Liver (tissue), 9 donors: ENCODE data around the gene FYCO1. TPM values are rescaled to one million over a fixed set of nuclear protein-coding genes. Genes with fewer than 3 reads are reported as not detected.

ENCODE experiments used
- DNase-seq: peaks from one replicate; pipeline ENCODE4 v3.0.0-alpha.2; 2017; ENCODE audit warnings: low spot score
- H3K27ac ChIP-seq, 2 donors: one replicate each; pipeline ENCODE4 v1.7.0; 2013; ENCODE audit warnings: inconsistent platforms in 2 of 2, low read length in 2 of 2, control low read depth in 1 of 2, low read depth in 1 of 2, mild to moderate bottlenecking in 1 of 2
- H3K27me3 ChIP-seq, 4 donors: one replicate each; pipeline versions ENCODE4 v1.6.1 to v1.7.0; 2013; ENCODE audit warnings: low read length in 3 of 4, inconsistent platforms in 1 of 4, mild to moderate bottlenecking in 1 of 4, moderate library complexity in 1 of 4; ENCODE audit not compliant: control insufficient read depth in 4 of 4, insufficient read depth in 4 of 4
- H3K36me3 ChIP-seq, 4 donors: one replicate each; pipeline versions ENCODE4 v1.6.1 to v1.7.0; 2013; ENCODE audit warnings: low read length in 3 of 4, mild to moderate bottlenecking in 3 of 4, low read depth in 1 of 4, moderate library complexity in 1 of 4; ENCODE audit not compliant: control insufficient read depth in 4 of 4, insufficient read depth in 3 of 4
- H3K4me1 ChIP-seq, 4 donors: one replicate each; pipeline versions ENCODE4 v1.6.1 to v1.7.0; 2013; ENCODE audit warnings: low read length in 3 of 4, mild to moderate bottlenecking in 3 of 4, moderate library complexity in 1 of 4; ENCODE audit not compliant: control insufficient read depth in 4 of 4, insufficient read depth in 4 of 4
- H3K4me3 ChIP-seq, 3 donors: one replicate each; pipeline versions ENCODE4 v1.6.1 to v1.7.0; 2013; ENCODE audit warnings: low read length in 3 of 3, control low read depth in 1 of 3, low read depth in 1 of 3, mild to moderate bottlenecking in 1 of 3
- H3K9ac ChIP-seq, 2 donors: one replicate each; pipeline ENCODE4 v1.7.0; 2013; ENCODE audit warnings: low read length in 2 of 2, mild to moderate bottlenecking in 2 of 2, moderate library complexity in 2 of 2, control low read depth in 1 of 2, low read depth in 1 of 2
- H3K9me3 ChIP-seq, 4 donors: one replicate each; pipeline versions ENCODE4 v1.6.1 to v1.7.0; 2013; ENCODE audit warnings: low read length in 3 of 4; ENCODE audit not compliant: control insufficient read depth in 4 of 4
- ATF3 ChIP-seq: IDR thresholded peaks from 2 replicates; pipeline ENCODE4 v1.6.1; 2016; ENCODE audit warnings: antibody characterized with exemption
- CTCF ChIP-seq: fragments of 150-350 bp; IDR thresholded peaks from 2 replicates; pipeline ENCODE4 v1.5.1; 2017; ENCODE audit warnings: improper control_type of control experiment, low read depth, low read length; ENCODE audit not compliant: missing input control
- EGR1 ChIP-seq, 2 donors: IDR thresholded peaks; 2 replicates each; pipeline ENCODE4 v1.6.1; 2016 to 2018; ENCODE audit warnings: antibody characterized with exemption in 2 of 2, low read depth in 2 of 2
- FOXA1 ChIP-seq: IDR thresholded peaks from 2 replicates; pipeline ENCODE4 v1.6.1; 2016; ENCODE audit warnings: antibody characterized with exemption
- FOXA2 ChIP-seq: IDR thresholded peaks from 2 replicates; pipeline ENCODE4 v1.6.1; 2016; ENCODE audit warnings: antibody characterized with exemption
- GABPA ChIP-seq, 2 donors: IDR thresholded peaks in 1 of 2; conservative IDR thresholded peaks in 1 of 2; 2 replicates each; pipeline ENCODE4 v1.6.1; 2016; ENCODE audit warnings: antibody characterized with exemption in 2 of 2, mild to moderate bottlenecking in 1 of 2, moderate library complexity in 1 of 2
- HNF4A ChIP-seq, 2 donors: conservative IDR thresholded peaks; 2 replicates each; pipeline ENCODE4 v1.6.1; 2016; ENCODE audit warnings: antibody characterized with exemption in 2 of 2, mild to moderate bottlenecking in 2 of 2
- HNF4G ChIP-seq: IDR thresholded peaks from 2 replicates; pipeline ENCODE4 v1.6.1; 2016; ENCODE audit warnings: antibody characterized with exemption
- JUND ChIP-seq, 2 donors: IDR thresholded peaks; 2 replicates each; pipeline ENCODE4 v1.6.1; 2016; ENCODE audit warnings: antibody characterized with exemption in 2 of 2
- MAX ChIP-seq: IDR thresholded peaks from 2 replicates; pipeline ENCODE4 v1.6.1; 2016; ENCODE audit warnings: antibody characterized with exemption
- NR2F2 ChIP-seq: IDR thresholded peaks from 2 replicates; pipeline ENCODE4 v1.6.1; 2016; ENCODE audit warnings: antibody characterized with exemption
- RAD21 ChIP-seq, 2 donors: IDR thresholded peaks; 2 replicates each; pipeline ENCODE4 v1.6.1; 2016; ENCODE audit warnings: antibody characterized with exemption in 2 of 2, mild to moderate bottlenecking in 2 of 2
- REST ChIP-seq: IDR thresholded peaks from 2 replicates; pipeline ENCODE4 v1.6.1; 2016; ENCODE audit warnings: antibody characterized with exemption, mild to moderate bottlenecking
- SP1 ChIP-seq: IDR thresholded peaks from 2 replicates; pipeline ENCODE4 v1.6.1; 2018; ENCODE audit warnings: antibody characterized with exemption, mild to moderate bottlenecking
- TAF1 ChIP-seq: conservative IDR thresholded peaks from 2 replicates; pipeline ENCODE4 v1.6.1; 2016; ENCODE audit warnings: antibody characterized with exemption, mild to moderate bottlenecking
- YY1 ChIP-seq: IDR thresholded peaks from 2 replicates; pipeline ENCODE4 v1.6.1; 2016; ENCODE audit warnings: antibody characterized with exemption, mild to moderate bottlenecking
- ZBTB33 ChIP-seq: IDR thresholded peaks from 2 replicates; pipeline ENCODE4 v1.6.1; 2016; ENCODE audit warnings: antibody characterized with exemption
- WGBS: extraction: QIAGEN DNeasy Blood & Tissue Kit; methylation state at CpG from one replicate; pipeline ENCODE4 v1.1.7; 2013; 5-methylcytosine and 5-hydroxymethylcytosine counted together
- polyA plus RNA-seq, 2 donors: library from polyadenylated mRNA; stranded (reverse) in 1 of 2; unstranded in 1 of 2; fragments of 200-250 nt in 1 of 2; fragments of >200 nt in 1 of 2; fragmentation: Nextera tagmentation in 1 of 2; extraction: Ambion mirVana in 1 of 2; gene quantifications; one replicate each; pipeline versions ENCODE4 v1.2.1 to v1.2.3, GENCODE V29; 2013 to 2015
- total RNA-seq, 2 donors: library from RNA; depleted of rRNA; stranded (reverse); fragments of >200 nt; gene quantifications; one replicate each; pipeline ENCODE4 v1.2.3, GENCODE V29; 2014
- donor health status: healthy.
- donor health status: healthy.
- donor health status: healthy.
- donor health status: healthy.
- donor health status: healthy.

FYCO1 gene
- total and polyA plus RNA-seq, 4 donors = 3.0 to 17.1 (median 10.2) TPM

- DNase-seq = no peak
- Histone ChIP-seq H3K4me3 (no peak overlapping the region), H3K9ac (no peak overlapping the region), H3K36me3 (peaks cover 10 to 84% (median 57%) of the 10 kb centered on the region in 4 donors), H3K4me1 (no peaks in the 10 kb centered on the region), H3K9me3 (no peaks in the 10 kb centered on the region), H3K27me3 (no peaks in the 10 kb centered on the region), H3K27ac (no peak overlapping the region)
- WGBS = 90% methylated on average over 8 of the region's 8 CpGs
- no peak for TF ChIP-seq FOXA1
- TF ChIP-seq NR2F2 = no peak
- no peak for TF ChIP-seq EGR1 (IDR thresholded peaks at IDR 0.05; ENCODE audit: low read depth in 2 of 2)
- no peak for TF ChIP-seq TAF1
- no peak for TF ChIP-seq YY1
- TF ChIP-seq MAX = no peak
- no peak for TF ChIP-seq CTCF
- no peak for TF ChIP-seq HNF4A (conservative IDR thresholded peaks at IDR 0.05)
- TF ChIP-seq FOXA2 = no peak
- TF ChIP-seq HNF4G = no peak
- no peak for TF ChIP-seq SP1
Observed at GRCh38 chr3:45967724-45968123, 27.9 kb downstream of the FYCO1 start.

- H3K27me3 ChIP-seq = no peaks in the 10 kb centered on the region
- peaks cover 10 to 85% (median 62%) of the 10 kb centered on the region in 4 donors for H3K36me3 ChIP-seq
- no peak for TF ChIP-seq NR2F2
- TF ChIP-seq CTCF = no peak
- no peak for TF ChIP-seq FOXA1
- TF ChIP-seq GABPA (IDR thresholded peaks at IDR 0.05 in 1 of 2, conservative IDR thresholded peaks at IDR 0.05 in 1 of 2) = no peak
- WGBS = 93% methylated on average over 16 of the region's 16 CpGs
- no peaks in the 10 kb centered on the region for H3K9me3 ChIP-seq
- H3K9ac ChIP-seq = no peak overlapping the region
- H3K4me1 ChIP-seq = no peaks in the 10 kb centered on the region
- H3K27ac ChIP-seq = no peak overlapping the region
- DNase-seq = no peak
- no peak overlapping the region for H3K4me3 ChIP-seq
Observed at GRCh38 chr3:45966950-45967640, 28.5 kb downstream of the FYCO1 start.

- Histone ChIP-seq H3K27me3 (no peaks in the 10 kb centered on the region), H3K9ac (no peak overlapping the region), H3K4me1 (no peaks in the 10 kb centered on the region), H3K36me3 (peaks cover 13 to 91% (median 64%) of the 10 kb centered on the region in 4 donors), H3K27ac (no peak overlapping the region), H3K9me3 (no peaks in the 10 kb centered on the region), H3K4me3 (no peak overlapping the region)
- no peak for DNase-seq
- 93% methylated on average over 17 of the region's 17 CpGs for WGBS
- TF ChIP-seq ZBTB33 = no peak
- no peak for TF ChIP-seq SP1
- no peak for TF ChIP-seq RAD21 (IDR thresholded peaks at IDR 0.05)
- TF ChIP-seq TAF1 = no peak
- no peak for TF ChIP-seq MAX
- TF ChIP-seq HNF4G = no peak
- TF ChIP-seq FOXA2 = no peak
- no peak for TF ChIP-seq YY1
- no peak for TF ChIP-seq JUND (IDR thresholded peaks at IDR 0.05)
- TF ChIP-seq REST = no peak
- TF ChIP-seq ATF3 = no peak
Observed at GRCh38 chr3:45966371-45966791, 29.2 kb downstream of the FYCO1 start.
